Neural cell (in vitro differentiated cells): ENCODE results near the gene UGT3A1. TPM values are rescaled to one million over a fixed set of nuclear protein-coding genes. Genes with fewer than 3 reads are reported as not detected.

Experiments used
- H2AFZ ChIP-seq: fragments of 200-600, 300-800 bp; sonication (generic), shearing (Covaris generic); 2 replicates; pipeline ENCODE4 v1.6.0; 2014; ENCODE audit warnings: low read depth, mild to moderate bottlenecking, antibody characterized with exemption, low read length, moderate library complexity
- H3F3A ChIP-seq: fragments of 200-600 bp; shearing (Covaris generic); 2 replicates; pipeline ENCODE4 v1.6.1; 2016; ENCODE audit warnings: mild to moderate bottlenecking, moderate library complexity, mixed read lengths, antibody characterized with exemption, low read length; ENCODE audit not compliant: insufficient read depth, poor library complexity, severe bottlenecking
- H3K27ac ChIP-seq: fragments of 200-600, 300-800 bp; sonication (generic), shearing (Covaris generic); 2 replicates; pipeline ENCODE4 v1.5.1; 2014; ENCODE audit warnings: mild to moderate bottlenecking, low read length, moderate library complexity
- H3K27me3 ChIP-seq: fragments of 300-800, 200-600 bp; sonication (generic), shearing (Covaris generic); 2 replicates; pipeline ENCODE4 v1.6.0; 2014; ENCODE audit warnings: mild to moderate bottlenecking, low read depth, low read length, moderate library complexity; ENCODE audit not compliant: insufficient read depth
- H3K36me3 ChIP-seq: fragments of 300-800, 200-600 bp; sonication (generic), shearing (Covaris generic); 2 replicates; pipeline ENCODE4 v1.5.1; 2014; ENCODE audit warnings: mild to moderate bottlenecking, antibody characterized with exemption, low read length, moderate library complexity; ENCODE audit not compliant: insufficient read depth
- H3K4me2 ChIP-seq: fragments of 300-800, 200-600 bp; sonication (generic), shearing (Covaris generic); 2 replicates; pipeline ENCODE4 v1.6.0; 2014; ENCODE audit warnings: mild to moderate bottlenecking, low read length
- H3K4me3 ChIP-seq: fragments of 300-800, 200-600 bp; sonication (generic), shearing (Covaris generic); 2 replicates; pipeline ENCODE4 v1.5.1; 2014; ENCODE audit warnings: mild to moderate bottlenecking, low read length, moderate library complexity
- H3K79me2 ChIP-seq: fragments of 200-600 bp; shearing (Covaris generic); replicated peaks from 2 replicates; pipeline ENCODE4 v1.6.0; 2014; ENCODE audit warnings: mild to moderate bottlenecking, low read length, moderate library complexity; ENCODE audit not compliant: insufficient read depth
- H3K9ac ChIP-seq: fragments of 300-800, 200-600 bp; sonication (generic), shearing (Covaris generic); 2 replicates; pipeline ENCODE4 v1.6.1; 2016; ENCODE audit warnings: mild to moderate bottlenecking, low read length, mixed read lengths
- H3K9me2 ChIP-seq: fragments of 200-600 bp; shearing (Covaris generic); 2 replicates; pipeline ENCODE4 v1.6.1; 2016; ENCODE audit warnings: mild to moderate bottlenecking, low read length, mixed read lengths; ENCODE audit not compliant: insufficient read depth
- H3K9me3 ChIP-seq: fragments of 200-600, 300-800 bp; sonication (generic), shearing (Covaris generic); 2 replicates; pipeline ENCODE4 v1.6.1; 2016; ENCODE audit warnings: mild to moderate bottlenecking, mixed run types, low read length, moderate library complexity, mixed read lengths
- H4K20me1 ChIP-seq: fragments of 200-600 bp; shearing (Covaris generic); 2 replicates; pipeline ENCODE4 v1.6.1; 2016; ENCODE audit warnings: mild to moderate bottlenecking, mixed run types; ENCODE audit not compliant: insufficient read depth
- CTCF ChIP-seq: fragments of 450-650 bp; IDR thresholded peaks from 2 replicates; pipeline ENCODE4 v1.5.1; 2014; ENCODE audit warnings: antibody characterized with exemption, mild to moderate bottlenecking, moderate library complexity; ENCODE audit not compliant: poor library complexity, severe bottlenecking
- EP300 ChIP-seq: fragments of 450-650 bp; conservative IDR thresholded peaks from 2 replicates; pipeline ENCODE4 v1.6.1; 2014; ENCODE audit warnings: antibody characterized with exemption, mild to moderate bottlenecking, moderate library complexity; ENCODE audit not compliant: poor library complexity, severe bottlenecking
- EZH2 ChIP-seq: fragments of 200-600, 300-800 bp; shearing (Covaris generic), sonication (generic); IDR thresholded peaks from 2 replicates; pipeline ENCODE4 v1.6.1; 2014; ENCODE audit warnings: antibody characterized with exemption, low read length, borderline replicate concordance, mild to moderate bottlenecking; ENCODE audit not compliant: insufficient read depth, poor library complexity, severe bottlenecking
- MXI1 ChIP-seq: fragments of 450-650 bp; conservative IDR thresholded peaks from 2 replicates; pipeline ENCODE4 v1.6.1; 2014; ENCODE audit warnings: antibody characterized with exemption, mild to moderate bottlenecking; ENCODE audit not compliant: poor library complexity, severe bottlenecking
- POLR2AphosphoS5 ChIP-seq: IDR thresholded peaks from 2 replicates; pipeline ENCODE4 v1.6.1; 2012
- RAD21 ChIP-seq: fragments of 450-650 bp; conservative IDR thresholded peaks from 2 replicates; pipeline ENCODE4 v1.6.1; 2014; ENCODE audit warnings: antibody characterized with exemption, mild to moderate bottlenecking, moderate library complexity
- REST ChIP-seq: IDR thresholded peaks from 2 replicates; pipeline ENCODE4 v1.6.1; 2012; ENCODE audit warnings: borderline replicate concordance
- SMC3 ChIP-seq: fragments of 450-650 bp; conservative IDR thresholded peaks from 2 replicates; pipeline ENCODE4 v1.6.1; 2014; ENCODE audit warnings: antibody characterized with exemption, mild to moderate bottlenecking, moderate library complexity; ENCODE audit not compliant: poor library complexity
- TAF1 ChIP-seq: IDR thresholded peaks from 2 replicates; pipeline ENCODE4 v1.6.1; 2012; ENCODE audit warnings: low read depth
- polyA plus RNA-seq: library from polyadenylated mRNA; depleted of rRNA; stranded (reverse); fragments of >200 nt; gene quantifications from 2 replicates; pipeline ENCODE4 v1.2.3, GENCODE V29; 2014

The UGT3A1 gene
- polyA plus RNA-seq, 1 donor from 2014 or later = not detected

- Histone ChIP-seq H4K20me1 (no peaks in the 10 kb centered on the region), H3K27me3 (no peaks in the 10 kb centered on the region), H3K4me3 (no peak overlapping the region), H3K27ac (no peak overlapping the region), H3K4me2 (no peak overlapping the region), H3K36me3 (no peaks in the 10 kb centered on the region), H3K9me3 (peaks cover 7% of the 10 kb centered on the region), H3F3A (no peaks in the 10 kb centered on the region), H3K9ac (no peak overlapping the region), H3K9me2 (no peaks in the 10 kb centered on the region), H2AFZ (no peak overlapping the region), H3K79me2 (no peaks in the 10 kb centered on the region)
- no peak for TF ChIP-seq RAD21
- no peak for TF ChIP-seq TAF1
- no peak for TF ChIP-seq MXI1
- no peak for TF ChIP-seq SMC3
- no peak for TF ChIP-seq CTCF
- no peak for TF ChIP-seq EZH2
- TF ChIP-seq POLR2AphosphoS5 = no peak
- no peak for TF ChIP-seq EP300
- TF ChIP-seq REST = no peak
Observed at GRCh38 chr5:36013182-36013581, 22.0 kb upstream of the UGT3A1 start.

GRCh38 chr5:36009698-36010097, 18.5 kb upstream of the UGT3A1 start:
- H3K36me3 ChIP-seq = no peaks in the 10 kb centered on the region
- no peak overlapping the region for H3K4me3 ChIP-seq
- H3K79me2 ChIP-seq = no peaks in the 10 kb centered on the region
- no peaks in the 10 kb centered on the region for H4K20me1 ChIP-seq
- H3K27ac ChIP-seq = no peak overlapping the region
- H3K9me2 ChIP-seq = no peaks in the 10 kb centered on the region
- no peaks in the 10 kb centered on the region for H3F3A ChIP-seq
- no peak overlapping the region for H3K4me2 ChIP-seq
- H2AFZ ChIP-seq = no peak overlapping the region
- no peak for TF ChIP-seq TAF1
- TF ChIP-seq EP300 = no peak
- TF ChIP-seq RAD21 = no peak
- TF ChIP-seq MXI1 = no peak
- no peak for TF ChIP-seq SMC3
- TF ChIP-seq POLR2AphosphoS5 = no peak
- TF ChIP-seq CTCF = no peak
- no peaks in the 10 kb centered on the region for H3K27me3 ChIP-seq
- H3K9me3 ChIP-seq = peaks cover 7% of the 10 kb centered on the region
- no peak overlapping the region for H3K9ac ChIP-seq
